Liver (tissue), 3 donors: ENCODE data around the gene SHB.

ENCODE experiments used
- ATF3 ChIP-seq: IDR thresholded peaks from 2 replicates; pipeline ENCODE4 v1.6.1; 2016; ENCODE audit warnings: antibody characterized with exemption
- CTCF ChIP-seq: fragments of 150-350 bp; IDR thresholded peaks from 2 replicates; pipeline ENCODE4 v1.5.1; 2017; ENCODE audit warnings: improper control_type of control experiment, low read depth, low read length; ENCODE audit not compliant: missing input control
- EGR1 ChIP-seq, 2 donors: IDR thresholded peaks; 2 replicates each; pipeline ENCODE4 v1.6.1; 2016 to 2018; ENCODE audit warnings: antibody characterized with exemption in 2 of 2, low read depth in 2 of 2
- FOXA1 ChIP-seq: IDR thresholded peaks from 2 replicates; pipeline ENCODE4 v1.6.1; 2016; ENCODE audit warnings: antibody characterized with exemption
- GABPA ChIP-seq, 2 donors: IDR thresholded peaks in 1 of 2; conservative IDR thresholded peaks in 1 of 2; 2 replicates each; pipeline ENCODE4 v1.6.1; 2016; ENCODE audit warnings: antibody characterized with exemption in 2 of 2, mild to moderate bottlenecking in 1 of 2, moderate library complexity in 1 of 2
- RAD21 ChIP-seq, 2 donors: IDR thresholded peaks; 2 replicates each; pipeline ENCODE4 v1.6.1; 2016; ENCODE audit warnings: antibody characterized with exemption in 2 of 2, mild to moderate bottlenecking in 2 of 2
- YY1 ChIP-seq: IDR thresholded peaks from 2 replicates; pipeline ENCODE4 v1.6.1; 2016; ENCODE audit warnings: antibody characterized with exemption, mild to moderate bottlenecking
- TF ChIP-seq, protein P1 (sequence below): IDR thresholded peaks from 2 replicates; pipeline ENCODE4 v1.6.1; 2016; ENCODE audit warnings: antibody characterized with exemption, mild to moderate bottlenecking
- TF ChIP-seq, protein P2 (sequence below): IDR thresholded peaks from 2 replicates; pipeline ENCODE4 v1.6.1; 2016; ENCODE audit warnings: antibody characterized with exemption
- donor health status: healthy.
- donor health status: healthy.

DNA sequence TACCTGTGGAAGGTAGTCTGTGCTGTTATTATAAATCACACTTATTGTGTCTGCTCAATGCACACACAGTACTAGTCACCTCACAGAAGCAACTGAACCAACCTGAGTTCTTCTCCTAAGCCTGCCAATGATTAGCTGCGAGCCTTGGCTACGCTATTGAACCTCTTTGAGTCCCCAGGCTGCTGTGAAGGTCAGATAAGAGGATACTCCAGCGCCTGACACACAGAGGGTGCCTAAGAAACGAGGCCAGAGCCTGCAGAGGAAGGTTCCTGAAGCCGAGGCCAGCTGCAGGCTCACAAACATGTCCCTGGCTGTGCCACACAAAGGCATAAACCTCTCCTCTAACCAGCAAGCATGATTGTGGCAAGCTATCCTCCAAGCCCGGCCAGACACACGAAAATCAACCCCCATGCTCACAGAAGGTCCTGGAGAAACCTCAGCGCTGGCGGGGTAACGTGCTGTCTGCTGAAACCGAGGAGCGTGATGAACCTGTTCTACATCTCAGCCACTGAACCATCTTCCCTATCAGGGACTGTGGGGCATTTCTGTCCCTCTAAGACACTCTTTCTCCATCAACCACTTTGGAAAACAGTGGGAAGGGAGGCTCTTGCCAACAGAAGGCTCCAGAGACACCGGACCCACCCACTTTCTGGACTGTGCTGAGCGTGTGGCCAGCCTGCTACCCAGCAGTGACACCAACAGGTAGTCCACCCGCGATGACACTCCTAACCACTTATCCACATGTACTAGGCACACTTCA is 111.9 kb downstream of the SHB start:
- TF ChIP-seq FOXA1, result no peak
- TF ChIP-seq CTCF, result no peak
- no peak for TF ChIP-seq RAD21 (IDR thresholded peaks at IDR 0.05)
- TF ChIP-seq, protein P1, sequence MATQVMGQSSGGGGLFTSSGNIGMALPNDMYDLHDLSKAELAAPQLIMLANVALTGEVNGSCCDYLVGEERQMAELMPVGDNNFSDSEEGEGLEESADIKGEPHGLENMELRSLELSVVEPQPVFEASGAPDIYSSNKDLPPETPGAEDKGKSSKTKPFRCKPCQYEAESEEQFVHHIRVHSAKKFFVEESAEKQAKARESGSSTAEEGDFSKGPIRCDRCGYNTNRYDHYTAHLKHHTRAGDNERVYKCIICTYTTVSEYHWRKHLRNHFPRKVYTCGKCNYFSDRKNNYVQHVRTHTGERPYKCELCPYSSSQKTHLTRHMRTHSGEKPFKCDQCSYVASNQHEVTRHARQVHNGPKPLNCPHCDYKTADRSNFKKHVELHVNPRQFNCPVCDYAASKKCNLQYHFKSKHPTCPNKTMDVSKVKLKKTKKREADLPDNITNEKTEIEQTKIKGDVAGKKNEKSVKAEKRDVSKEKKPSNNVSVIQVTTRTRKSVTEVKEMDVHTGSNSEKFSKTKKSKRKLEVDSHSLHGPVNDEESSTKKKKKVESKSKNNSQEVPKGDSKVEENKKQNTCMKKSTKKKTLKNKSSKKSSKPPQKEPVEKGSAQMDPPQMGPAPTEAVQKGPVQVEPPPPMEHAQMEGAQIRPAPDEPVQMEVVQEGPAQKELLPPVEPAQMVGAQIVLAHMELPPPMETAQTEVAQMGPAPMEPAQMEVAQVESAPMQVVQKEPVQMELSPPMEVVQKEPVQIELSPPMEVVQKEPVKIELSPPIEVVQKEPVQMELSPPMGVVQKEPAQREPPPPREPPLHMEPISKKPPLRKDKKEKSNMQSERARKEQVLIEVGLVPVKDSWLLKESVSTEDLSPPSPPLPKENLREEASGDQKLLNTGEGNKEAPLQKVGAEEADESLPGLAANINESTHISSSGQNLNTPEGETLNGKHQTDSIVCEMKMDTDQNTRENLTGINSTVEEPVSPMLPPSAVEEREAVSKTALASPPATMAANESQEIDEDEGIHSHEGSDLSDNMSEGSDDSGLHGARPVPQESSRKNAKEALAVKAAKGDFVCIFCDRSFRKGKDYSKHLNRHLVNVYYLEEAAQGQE, result no peak
- TF ChIP-seq, protein P2, sequence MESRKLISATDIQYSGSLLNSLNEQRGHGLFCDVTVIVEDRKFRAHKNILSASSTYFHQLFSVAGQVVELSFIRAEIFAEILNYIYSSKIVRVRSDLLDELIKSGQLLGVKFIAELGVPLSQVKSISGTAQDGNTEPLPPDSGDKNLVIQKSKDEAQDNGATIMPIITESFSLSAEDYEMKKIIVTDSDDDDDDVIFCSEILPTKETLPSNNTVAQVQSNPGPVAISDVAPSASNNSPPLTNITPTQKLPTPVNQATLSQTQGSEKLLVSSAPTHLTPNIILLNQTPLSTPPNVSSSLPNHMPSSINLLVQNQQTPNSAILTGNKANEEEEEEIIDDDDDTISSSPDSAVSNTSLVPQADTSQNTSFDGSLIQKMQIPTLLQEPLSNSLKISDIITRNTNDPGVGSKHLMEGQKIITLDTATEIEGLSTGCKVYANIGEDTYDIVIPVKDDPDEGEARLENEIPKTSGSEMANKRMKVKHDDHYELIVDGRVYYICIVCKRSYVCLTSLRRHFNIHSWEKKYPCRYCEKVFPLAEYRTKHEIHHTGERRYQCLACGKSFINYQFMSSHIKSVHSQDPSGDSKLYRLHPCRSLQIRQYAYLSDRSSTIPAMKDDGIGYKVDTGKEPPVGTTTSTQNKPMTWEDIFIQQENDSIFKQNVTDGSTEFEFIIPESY, result no peak
- TF ChIP-seq EGR1 (IDR thresholded peaks at IDR 0.05; ENCODE audit: low read depth in 2 of 2), result no peak
- TF ChIP-seq GABPA (IDR thresholded peaks at IDR 0.05 in 1 of 2, conservative IDR thresholded peaks at IDR 0.05 in 1 of 2), result no peak
- TF ChIP-seq ATF3, result no peak
- TF ChIP-seq YY1, result no peak
